HK-2 (cell line): Measurements from ENCODE around the gene DAZL.

Experiments
- DNase-seq: peaks from one replicate; pipeline ENCODE4 v3.0.0-alpha.2; 2018; ENCODE audit not compliant: unreplicated experiment

Gene DAZL

GRCh38 chr3:16596352-16597032 lies 8.7 kb downstream of the DAZL start:
- DNase-seq = no peak

- DNase-seq = no peak
Observed at GRCh38 chr3:16595778-16596177, 9.4 kb downstream of the DAZL start.

GRCh38 chr3:16589867-16590624 lies 15.2 kb downstream of the DAZL start:
- no peak for DNase-seq

GRCh38 chr3:16589120-16589519 lies 16.1 kb downstream of the DAZL start:
- DNase-seq = no peak

- no peak for DNase-seq
Observed at GRCh38 chr3:16587681-16588060, 17.6 kb downstream of the DAZL start.

- DNase-seq = no peak
Observed at GRCh38 chr3:16587047-16587680, 18.1 kb downstream of the DAZL start.

GRCh38 chr3:16584880-16585279 lies 20.3 kb downstream of the DAZL start:
- DNase-seq = no peak

GRCh38 chr3:16583551-16583950 lies 21.7 kb downstream of the DAZL start:
- DNase-seq = no peak

- DNase-seq = no peak
Observed at GRCh38 chr3:16570113-16570512, 35.1 kb downstream of the DAZL start.

GRCh38 chr3:16568532-16568931 lies 36.7 kb downstream of the DAZL start:
- no peak for DNase-seq

GRCh38 chr3:16568115-16568514 lies 37.1 kb downstream of the DAZL start:
- DNase-seq = no peak

- DNase-seq = no peak
Observed at GRCh38 chr3:16559653-16560365, 45.4 kb downstream of the DAZL start.

GRCh38 chr3:16554126-16554525 lies 51.1 kb downstream of the DAZL start:
- no peak for DNase-seq

- no peak for DNase-seq
Observed at GRCh38 chr3:16552757-16553156, 52.5 kb downstream of the DAZL start.

- DNase-seq = no peak
Observed at GRCh38 chr3:16551342-16551976, 53.8 kb downstream of the DAZL start.

- peak; percentile 55 for DNase-seq
Observed at GRCh38 chr3:16550676-16551341, 54.4 kb downstream of the DAZL start.

GRCh38 chr3:16550305-16550675 lies 54.9 kb downstream of the DAZL start:
- no peak for DNase-seq

GRCh38 chr3:16548721-16549120 lies 56.5 kb downstream of the DAZL start:
- DNase-seq = no peak

GRCh38 chr3:16547561-16548357 lies 57.5 kb downstream of the DAZL start:
- DNase-seq = no peak

- DNase-seq = no peak
Observed at GRCh38 chr3:16546186-16547010, 58.8 kb downstream of the DAZL start.
